Prostate gland (tissue), 2 donors: ENCODE measurements around the gene MRPS6.

Source experiments
- CTCF ChIP-seq, 4 experiments: fragments of 200-600 bp in 2 of 4; fragments of 450-650 bp in 2 of 4; sonication (generic) in 2 of 4; IDR thresholded peaks; 1 replicate in 3 of 4; 2 replicates in 1 of 4; pipeline ENCODE4 v1.5.1; 2016 to 2019; ENCODE audit warnings: antibody characterized with exemption in 4 of 4, mild to moderate bottlenecking in 2 of 4, moderate library complexity in 2 of 4
- POLR2AphosphoS5 ChIP-seq: sonication (generic); formaldehyde crosslinking; IDR thresholded peaks from one replicate; pipeline ENCODE4 v1.6.1; 2017; ENCODE audit warnings: antibody characterized with exemption

GRCh38 chr21:34132202-34132601 is 58.8 kb downstream of the MRPS6 start:
- TF ChIP-seq CTCF (IDR thresholded peaks at IDR 0.05) (no peak), POLR2AphosphoS5 (no peak)
